H54 (cell line): Measurements from ENCODE around the gene TMEM269.
A peak's percentile ranks its signal among the peaks of the same experiment; 100 is the strongest.
"Not testable (repeated sequence)": the region's sequence is repeated elsewhere in the genome, so short reads cannot be mapped to it uniquely, and the experiment has no call there.

Experiments used
- DNase-seq: peaks from one replicate; pipeline ENCODE4 v3.0.0; 2011; ENCODE audit warnings: low spot score, mixed read lengths; ENCODE audit not compliant: insufficient read length
- FAIRE-seq: peaks from 3 replicates; lab custom pipeline; 2011; peaks lifted over from hg19 to GRCh38; lab: Jason Lieb, UNC
- POLR2A ChIP-seq: IDR thresholded peaks from 2 replicates; pipeline ENCODE4 v1.6.1; 2011; ENCODE audit warnings: low read depth, mild to moderate bottlenecking, low read length

TMEM269 gene

DNA sequence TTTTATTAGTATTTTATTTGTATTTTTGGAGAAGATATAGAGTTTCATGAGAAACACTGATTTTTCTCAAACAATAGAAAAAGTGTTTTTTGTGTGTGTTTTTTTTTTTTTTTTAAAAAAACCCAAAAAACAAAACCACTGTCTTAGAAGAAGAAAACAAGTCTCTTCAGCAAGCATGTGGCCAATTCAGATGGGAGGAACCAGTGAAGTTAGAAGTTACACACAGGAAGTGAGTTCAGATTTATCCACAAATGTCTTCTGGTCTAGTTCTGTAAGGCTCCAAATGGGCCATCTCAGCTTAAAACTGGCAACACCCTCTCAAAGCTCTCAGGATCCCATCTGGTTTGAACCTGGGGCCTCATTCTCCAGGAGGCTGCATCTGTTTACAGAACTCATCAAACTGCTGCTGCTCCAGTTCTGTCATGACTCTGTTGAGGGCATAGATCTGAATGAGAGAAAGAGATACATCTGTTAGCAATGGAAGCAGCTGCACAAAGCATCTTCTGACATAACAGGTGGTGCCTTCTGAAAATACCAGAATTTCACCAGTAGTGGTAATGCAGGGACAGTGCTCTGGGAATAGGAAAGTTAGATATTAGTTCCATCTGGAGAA, 22.4 kb downstream of the TMEM269 start:
- TF ChIP-seq POLR2A: no peak
- DNase-seq (no peak), FAIRE-seq (no peak)

DNA sequence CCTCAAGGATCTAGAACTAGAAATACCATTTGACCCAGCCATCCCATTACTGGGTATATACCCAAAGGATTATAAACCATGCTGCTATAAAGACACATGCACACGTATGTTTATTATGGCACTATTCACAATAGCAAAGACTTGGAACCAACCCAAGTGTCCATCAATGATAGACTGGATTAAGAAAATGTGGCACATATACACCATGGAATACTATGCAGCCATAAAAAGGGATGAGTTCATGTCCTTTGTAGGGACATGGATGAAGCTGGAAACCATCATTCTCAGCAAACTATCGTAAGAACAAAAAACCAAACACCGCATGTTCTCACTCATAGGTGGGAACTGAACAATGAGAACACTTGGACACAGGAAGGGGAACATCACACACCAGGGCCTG, 30.0 kb downstream of the TMEM269 start:
- not testable (repeated sequence) for DNase-seq, FAIRE-seq

GRCh38 chr1:42815941-42816584, 31.3 kb downstream of the TMEM269 start:
- DNase-seq: no peak
- FAIRE-seq: no peak
- no peak for TF ChIP-seq POLR2A

DNA sequence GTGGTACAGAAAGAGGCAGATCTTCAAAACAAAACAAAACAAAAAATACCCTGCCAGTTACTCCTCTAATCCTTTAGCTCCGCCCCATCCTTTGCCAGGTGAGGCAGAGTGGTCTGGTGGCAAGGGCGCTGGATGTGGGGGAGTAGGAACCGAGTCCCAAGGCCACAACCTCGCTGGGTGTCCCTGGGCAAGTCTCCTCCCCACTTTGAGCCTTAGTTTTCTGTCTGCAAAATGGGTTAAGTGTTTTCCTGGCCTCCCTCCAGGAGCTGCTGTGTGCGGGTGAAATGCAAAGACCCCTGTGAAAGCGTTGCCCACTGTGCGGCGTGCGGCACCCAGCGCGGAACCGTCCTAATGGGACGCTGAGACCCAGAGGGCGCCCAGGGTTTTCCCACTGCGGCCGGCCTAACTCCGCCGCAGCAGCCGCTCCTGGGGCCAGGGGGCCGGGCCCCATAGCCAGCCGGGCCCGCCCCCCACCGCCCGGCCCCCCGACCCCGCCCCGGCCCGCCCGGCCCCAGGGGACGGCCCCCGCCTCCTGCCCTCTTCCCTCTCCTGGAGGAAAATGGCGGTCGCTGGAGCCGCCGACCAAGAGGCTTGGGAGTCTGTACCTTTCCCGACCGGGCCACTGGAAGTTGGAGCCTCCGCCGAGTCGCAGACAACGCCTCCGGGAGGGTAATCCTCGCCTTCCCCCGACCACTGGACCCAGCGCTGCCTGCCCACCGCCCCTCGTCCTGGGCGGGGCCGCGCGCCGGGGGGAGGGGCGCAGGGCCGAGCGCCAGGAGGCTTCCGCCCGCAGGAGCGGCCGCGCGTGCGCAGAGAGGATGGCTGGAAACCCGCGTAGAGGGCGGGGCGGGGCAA, 32.0 kb downstream of the TMEM269 start, which contains the start of the genes ERMAP and SVBP:
ERMAP (plus strand) TSS at position 538 of the 855 bp plus-strand sequence. CDS start 13,327 bp downstream, outside the sequence.
SVBP (minus strand) TSS at position 813 of the 855 bp plus-strand sequence. CDS start 853 bp downstream, outside the sequence.
- peak; percentile 92 for DNase-seq
- peak; percentile 40 for TF ChIP-seq POLR2A
- FAIRE-seq: no peak

- FAIRE-seq (no peak), DNase-seq (no peak)
- TF ChIP-seq POLR2A: no peak
Measured at GRCh38 chr1:42817440-42817767, 32.6 kb downstream of the TMEM269 start.

GRCh38 chr1:42817976-42818375, 33.2 kb downstream of the TMEM269 start:
- no peak for FAIRE-seq

DNA sequence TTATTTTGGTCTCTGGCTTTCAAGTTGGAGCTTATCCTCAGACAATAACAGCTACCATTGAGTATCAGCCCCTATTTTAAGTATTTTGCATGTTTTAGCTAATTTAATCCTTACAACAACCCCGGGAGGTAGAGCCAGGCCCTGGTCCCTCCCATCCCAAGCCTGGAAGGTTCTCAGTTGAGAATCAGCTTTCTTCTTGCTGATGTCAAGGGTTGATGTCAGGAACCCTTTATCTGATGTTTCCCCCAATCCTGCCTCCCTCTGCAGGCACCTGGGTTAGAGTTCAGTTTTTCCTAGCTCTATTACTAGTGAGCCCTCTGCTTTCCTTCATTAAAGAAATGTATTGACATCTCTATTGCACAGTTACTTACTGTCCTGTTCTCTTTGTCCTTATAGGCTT, 36.0 kb downstream of the TMEM269 start:
- no peak for TF ChIP-seq POLR2A
- DNase-seq (no peak), FAIRE-seq (no peak)

More at GRCh38 chr1:42817976-42818375, 33.2 kb downstream of the TMEM269 start:
- no peak for DNase-seq
- TF ChIP-seq POLR2A: no peak

- no peak for FAIRE-seq
- TF ChIP-seq POLR2A: no peak
- no peak for DNase-seq
Measured at GRCh38 chr1:42821690-42822089, 36.9 kb downstream of the TMEM269 start.

DNA sequence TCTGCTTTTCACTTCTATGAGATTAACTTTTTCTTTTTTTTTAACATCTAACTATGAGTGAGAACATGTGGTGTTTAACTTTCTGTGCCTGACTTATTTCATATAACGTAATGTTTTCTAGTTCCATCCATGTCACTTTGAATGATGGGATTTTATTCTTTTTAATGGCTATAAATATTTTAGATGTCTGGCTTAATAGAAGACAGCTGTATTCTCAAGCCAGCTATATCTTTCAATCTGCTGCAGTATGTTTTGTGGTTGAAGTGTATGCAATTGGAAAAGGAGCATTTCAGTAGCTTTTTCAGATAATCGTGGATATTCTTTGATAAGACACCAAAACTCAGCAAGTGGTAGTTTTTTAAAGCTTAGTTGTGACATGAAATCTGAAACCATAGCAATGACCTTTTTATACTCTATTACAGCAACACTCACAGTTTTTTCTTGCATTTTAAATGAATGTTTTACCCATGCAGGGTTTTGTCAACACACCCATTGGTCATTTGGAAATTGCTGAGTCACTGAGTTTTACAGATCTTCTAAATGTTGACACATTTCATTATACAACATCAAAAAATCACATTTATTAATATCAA, 38.1 kb downstream of the TMEM269 start:
- no peak for TF ChIP-seq POLR2A
- FAIRE-seq: no peak
- no peak for DNase-seq

DNA sequence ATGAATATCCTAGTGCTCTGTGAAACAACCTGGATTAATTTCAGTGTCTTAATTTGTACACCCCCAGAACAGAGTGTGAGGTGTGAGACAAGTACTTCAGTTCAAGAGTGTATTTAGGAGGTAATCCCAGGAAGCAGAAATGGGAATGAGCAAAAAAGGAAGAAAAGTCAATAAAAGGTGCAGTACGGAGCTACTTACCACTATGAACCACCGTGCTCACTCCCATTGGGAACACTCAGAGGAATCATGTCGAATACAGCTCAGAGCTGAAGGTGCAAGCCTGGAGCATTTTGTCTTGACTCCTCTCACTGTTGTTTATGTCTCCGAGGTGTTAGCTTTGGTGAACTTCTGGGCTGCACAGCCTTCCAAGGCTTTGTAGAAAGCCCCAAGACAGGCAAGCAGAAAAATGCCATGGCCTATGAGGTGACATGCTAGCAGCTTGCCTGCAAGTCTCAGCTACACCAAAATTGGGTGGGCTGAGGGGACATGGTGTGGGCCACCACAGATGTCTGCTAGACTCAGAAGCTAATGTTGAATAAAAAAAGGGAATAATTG, 39.8 kb downstream of the TMEM269 start:
- no peak for TF ChIP-seq POLR2A
- no peak for DNase-seq
- no peak for FAIRE-seq

DNA sequence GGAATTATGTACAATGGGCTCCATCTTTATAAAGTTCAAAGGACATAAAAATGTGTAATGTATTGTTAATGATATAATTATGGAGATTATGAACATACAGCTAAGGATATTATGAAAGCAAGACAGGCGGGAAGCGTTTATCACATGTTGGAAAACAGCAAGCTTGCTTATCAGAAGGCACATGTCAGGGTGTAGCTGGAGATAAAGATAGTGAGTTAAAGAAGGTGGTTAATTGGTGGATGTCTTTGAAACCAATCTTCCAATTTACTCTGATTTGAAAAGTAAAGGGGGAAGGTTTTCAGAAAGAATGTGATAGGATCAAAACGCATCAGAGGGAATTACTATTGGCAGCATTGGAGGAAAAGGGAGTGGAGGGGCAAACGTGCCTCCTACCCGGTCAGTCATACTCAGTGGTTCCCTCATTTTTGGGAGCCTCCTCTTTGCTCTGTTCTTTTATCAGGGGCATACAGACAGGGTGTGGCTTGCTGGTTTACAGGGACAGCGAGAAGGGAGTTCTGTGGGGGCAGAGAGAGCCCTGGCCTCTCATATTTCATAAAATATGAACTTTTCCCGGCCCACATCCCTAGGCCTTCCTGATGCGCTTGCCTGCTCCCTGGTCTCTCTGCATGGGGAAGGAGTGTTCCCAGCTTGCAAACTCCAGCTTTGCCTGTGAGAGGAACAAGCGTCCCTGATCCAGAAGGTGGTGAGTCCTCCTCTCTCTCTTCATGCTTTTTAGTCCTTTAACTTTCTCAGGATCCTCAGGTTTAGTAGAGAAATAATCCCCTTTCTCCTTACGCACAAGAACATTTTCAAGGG, 40.5 kb downstream of the TMEM269 start:
- DNase-seq (no peak), FAIRE-seq (no peak)
- TF ChIP-seq POLR2A: no peak

GRCh38 chr1:42830631-42831030, 45.8 kb downstream of the TMEM269 start:
- no peak for DNase-seq
- TF ChIP-seq POLR2A: no peak
- FAIRE-seq: no peak

- DNase-seq (no peak), FAIRE-seq (no peak)
- no peak for TF ChIP-seq POLR2A
Measured at GRCh38 chr1:42831273-42831672, 46.5 kb downstream of the TMEM269 start.
